ENCODE results near the gene MYO18A.

The MYO18A gene

GRCh38 chr17:29145289-29146073 lies 34.7 kb downstream of the MYO18A start:
- H3K4me3 ChIP-seq (ENCODE audit: low read depth, low read length) = no peak overlapping the region
- peak; percentile 63; the same call in 1 of the 2 replicates for TF ChIP-seq CTCF (IDR thresholded peaks at IDR 0.05; ENCODE audit: low read depth, low read length)

DNA sequence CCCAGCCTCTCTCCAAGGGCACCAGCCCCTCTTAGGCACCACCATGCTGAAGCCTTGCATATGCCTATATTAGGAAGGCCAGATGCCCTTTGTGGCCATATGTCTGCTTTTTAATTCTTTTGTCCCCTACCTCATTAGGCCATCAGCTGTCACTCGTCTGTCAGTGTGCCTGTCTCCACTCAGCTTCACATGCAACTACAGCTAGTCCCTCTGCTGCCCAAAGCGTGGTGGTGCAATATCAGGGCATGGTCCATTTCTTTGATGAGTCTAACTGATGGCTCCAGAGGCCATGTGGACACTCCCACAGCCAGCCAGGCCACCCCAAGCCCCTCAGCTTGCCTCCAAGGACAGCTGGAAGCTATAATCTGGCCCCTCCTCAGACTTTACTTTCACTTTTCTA lies 36.3 kb downstream of the MYO18A start:
- H3K4me3 ChIP-seq (ENCODE audit: low read depth, low read length) = no peak overlapping the region
- TF ChIP-seq CTCF (IDR thresholded peaks at IDR 0.05; ENCODE audit: low read depth, low read length) = peak; percentile 53

GRCh38 chr17:29141514-29141876 lies 38.7 kb downstream of the MYO18A start:
- TF ChIP-seq CTCF (IDR thresholded peaks at IDR 0.05; ENCODE audit: low read depth, low read length) = no peak
- no peak overlapping the region for H3K4me3 ChIP-seq (ENCODE audit: low read depth, low read length)

DNA sequence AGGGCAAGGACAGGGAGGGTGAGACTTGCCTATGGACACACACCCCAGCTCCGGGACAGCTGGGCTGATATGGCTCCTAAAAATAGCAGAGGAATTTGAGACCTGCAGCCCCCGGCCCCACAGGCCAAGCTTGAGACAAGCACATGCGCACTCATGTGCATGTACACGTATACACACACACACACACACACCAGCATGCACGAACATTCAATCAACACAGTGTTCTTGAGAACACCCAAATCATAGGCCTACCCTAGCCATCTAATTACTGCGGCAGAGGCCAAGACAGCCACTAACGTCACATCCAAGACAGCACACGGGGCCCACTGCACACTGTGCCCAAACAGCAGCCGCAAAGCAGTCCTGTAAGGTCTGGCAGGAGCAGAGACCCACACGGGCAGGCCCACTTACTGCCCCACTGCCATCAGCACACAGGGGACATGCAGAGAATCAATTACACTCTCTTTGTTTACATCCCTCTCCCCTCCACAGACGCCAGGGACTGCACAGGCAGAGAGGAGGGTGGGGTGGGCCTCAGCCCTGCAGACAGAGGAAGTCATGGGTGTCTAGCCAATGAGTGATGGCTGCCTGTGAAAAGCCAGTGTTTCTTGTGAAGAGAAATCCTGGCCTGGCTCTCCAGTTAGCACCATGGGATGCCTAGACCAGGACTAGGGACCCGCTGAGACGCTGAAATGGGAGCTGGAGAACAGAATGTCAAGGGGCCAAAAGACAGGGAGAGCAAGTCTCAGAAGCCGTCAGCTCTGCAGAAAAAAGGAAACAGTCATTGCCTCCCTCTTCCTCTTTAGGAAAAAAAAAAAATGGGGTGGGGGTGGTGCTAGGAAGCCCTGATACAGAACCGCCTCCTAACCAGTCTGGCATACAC lies 39.3 kb downstream of the MYO18A start:
- H3K4me3 ChIP-seq (ENCODE audit: low read depth, low read length) = peak overlapping the region; percentile 45
- TF ChIP-seq CTCF (IDR thresholded peaks at IDR 0.05; ENCODE audit: low read depth, low read length) = no peak

DNA sequence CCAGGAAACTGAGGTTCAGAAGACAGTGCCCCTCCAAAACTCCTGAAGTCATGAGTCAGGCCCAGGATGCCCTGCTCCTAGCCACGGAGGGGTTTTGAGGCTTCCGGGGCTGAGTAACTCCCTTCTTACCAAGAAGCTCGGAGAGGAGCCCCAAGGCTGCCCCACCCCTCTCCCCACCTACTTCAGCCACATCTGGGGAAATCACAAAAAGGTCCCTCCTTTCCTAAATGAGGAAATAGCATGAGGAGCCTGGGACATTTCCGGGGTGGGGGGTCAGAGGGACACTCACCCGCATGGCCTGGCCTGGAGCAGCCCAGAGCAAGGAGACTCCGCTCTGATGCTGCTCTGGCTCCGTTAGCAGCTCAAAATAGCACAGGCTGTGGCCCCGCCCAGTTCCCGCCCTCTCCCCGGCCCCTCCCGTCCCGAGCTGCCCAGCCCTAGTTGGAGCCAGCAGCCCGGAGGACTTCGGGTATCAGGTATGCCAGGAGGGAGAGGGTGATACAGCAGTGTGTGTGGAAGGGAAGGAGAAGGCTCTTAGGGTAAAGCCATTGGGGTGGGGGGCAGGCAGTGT lies 40.1 kb downstream of the MYO18A start:
- no peak for TF ChIP-seq CTCF (IDR thresholded peaks at IDR 0.05; ENCODE audit: low read depth, low read length)
- H3K4me3 ChIP-seq (ENCODE audit: low read depth, low read length) = peak overlapping the region; percentile 45

GRCh38 chr17:29138971-29139691 lies 41.1 kb downstream of the MYO18A start:
- peak overlapping the region; percentile 45; the same call in 1 of the 2 replicates for H3K4me3 ChIP-seq (ENCODE audit: low read depth, low read length)
- TF ChIP-seq CTCF (IDR thresholded peaks at IDR 0.05; ENCODE audit: low read depth, low read length) = no peak
